GM12878 (cell line): Measurements from ENCODE around the gene OR11L1.

Source experiments
- CHD1 ChIP-seq: IDR thresholded peaks from 2 replicates; pipeline ENCODE4 v1.6.1; 2012; ENCODE audit warnings: low read depth, low read length, improper control_type of control experiment
- CTCF ChIP-seq, 3 experiments: IDR thresholded peaks in 2 of 3; conservative IDR thresholded peaks in 1 of 3; 2 replicates each; pipeline ENCODE4 v1.5.1; 2011; ENCODE audit warnings: low read depth in 3 of 3, low read length in 3 of 3, mild to moderate bottlenecking in 3 of 3, control low read depth in 2 of 3, moderate library complexity in 2 of 3, inconsistent platforms in 1 of 3, mixed read lengths in 1 of 3; ENCODE audit not compliant: control insufficient read depth in 2 of 3, insufficient read depth in 1 of 3; ENCODE audit errors: extremely low read depth in 1 of 3
- EZH2 ChIP-seq: IDR thresholded peaks from 2 replicates; pipeline ENCODE4 v1.6.1; 2012; ENCODE audit warnings: low read depth, mild to moderate bottlenecking, control low read depth, inconsistent platforms, low read length, borderline replicate concordance; ENCODE audit not compliant: control insufficient read depth
- FOS ChIP-seq: IDR thresholded peaks from 3 replicates; pipeline ENCODE4 v1.6.1; 2011; ENCODE audit warnings: borderline replicate concordance; ENCODE audit not compliant: insufficient read length; ENCODE audit errors: extremely low read depth
- JUNB ChIP-seq: IDR thresholded peaks from 2 replicates; pipeline ENCODE4 v1.6.1; 2016; ENCODE audit warnings: antibody characterized with exemption, mild to moderate bottlenecking
- KDM1A ChIP-seq: fragments of 200-600 bp; sonication (generic); IDR thresholded peaks from 2 replicates; pipeline ENCODE4 v1.6.1; 2016; ENCODE audit warnings: borderline replicate concordance
- NRF1 ChIP-seq: conservative IDR thresholded peaks from 2 replicates; pipeline ENCODE4 v1.6.1; 2011; ENCODE audit warnings: mild to moderate bottlenecking, low read depth, low read length, improper control_type of control experiment
- RAD21 ChIP-seq: IDR thresholded peaks from 2 replicates; pipeline ENCODE4 v1.6.1; 2011; ENCODE audit warnings: mild to moderate bottlenecking, low read depth, low read length, moderate library complexity; ENCODE audit not compliant: insufficient read depth
- RBBP5 ChIP-seq: fragments of 200-600 bp; sonication (generic); conservative IDR thresholded peaks from 2 replicates; pipeline ENCODE4 v1.6.1; 2016
- SIX5 ChIP-seq: IDR thresholded peaks from 2 replicates; pipeline ENCODE4 v1.6.1; 2011; ENCODE audit warnings: mild to moderate bottlenecking, low read depth, low read length, moderate library complexity; ENCODE audit not compliant: severe bottlenecking
- SMC3 ChIP-seq: IDR thresholded peaks from 2 replicates; pipeline ENCODE4 v1.6.1; 2011; ENCODE audit warnings: low read length, improper control_type of control experiment, borderline replicate concordance
- TCF12 ChIP-seq: IDR thresholded peaks from 2 replicates; pipeline ENCODE4 v1.6.1; 2011; ENCODE audit warnings: low read depth, mild to moderate bottlenecking, low read length
- TF ChIP-seq, protein P1 (sequence below): IDR thresholded peaks from 2 replicates; pipeline ENCODE4 v1.6.1; 2012; ENCODE audit warnings: mild to moderate bottlenecking, low read depth, low read length
- TF ChIP-seq, protein P2 (sequence below): fragments of 450-650 bp; conservative IDR thresholded peaks from 2 replicates; pipeline ENCODE4 v1.6.1; 2017; ENCODE audit warnings: mild to moderate bottlenecking, moderate library complexity

- TF ChIP-seq CTCF (IDR thresholded peaks at IDR 0.05 in 2 of 3, conservative IDR thresholded peaks at IDR 0.05 in 1 of 3; ENCODE audit: control insufficient read depth in 2 of 3, extremely low read depth in 1 of 3, insufficient read depth in 1 of 3, low read depth in 3 of 3, low read length in 3 of 3) (no peak), EZH2 (no peak), KDM1A (no peak), CHD1 (no peak), SMC3 (no peak), RAD21 (no peak), TCF12 (no peak), FOS (no peak), JUNB (no peak), SIX5 (no peak), NRF1 (no peak), RBBP5 (no peak)
- TF ChIP-seq, protein P1, sequence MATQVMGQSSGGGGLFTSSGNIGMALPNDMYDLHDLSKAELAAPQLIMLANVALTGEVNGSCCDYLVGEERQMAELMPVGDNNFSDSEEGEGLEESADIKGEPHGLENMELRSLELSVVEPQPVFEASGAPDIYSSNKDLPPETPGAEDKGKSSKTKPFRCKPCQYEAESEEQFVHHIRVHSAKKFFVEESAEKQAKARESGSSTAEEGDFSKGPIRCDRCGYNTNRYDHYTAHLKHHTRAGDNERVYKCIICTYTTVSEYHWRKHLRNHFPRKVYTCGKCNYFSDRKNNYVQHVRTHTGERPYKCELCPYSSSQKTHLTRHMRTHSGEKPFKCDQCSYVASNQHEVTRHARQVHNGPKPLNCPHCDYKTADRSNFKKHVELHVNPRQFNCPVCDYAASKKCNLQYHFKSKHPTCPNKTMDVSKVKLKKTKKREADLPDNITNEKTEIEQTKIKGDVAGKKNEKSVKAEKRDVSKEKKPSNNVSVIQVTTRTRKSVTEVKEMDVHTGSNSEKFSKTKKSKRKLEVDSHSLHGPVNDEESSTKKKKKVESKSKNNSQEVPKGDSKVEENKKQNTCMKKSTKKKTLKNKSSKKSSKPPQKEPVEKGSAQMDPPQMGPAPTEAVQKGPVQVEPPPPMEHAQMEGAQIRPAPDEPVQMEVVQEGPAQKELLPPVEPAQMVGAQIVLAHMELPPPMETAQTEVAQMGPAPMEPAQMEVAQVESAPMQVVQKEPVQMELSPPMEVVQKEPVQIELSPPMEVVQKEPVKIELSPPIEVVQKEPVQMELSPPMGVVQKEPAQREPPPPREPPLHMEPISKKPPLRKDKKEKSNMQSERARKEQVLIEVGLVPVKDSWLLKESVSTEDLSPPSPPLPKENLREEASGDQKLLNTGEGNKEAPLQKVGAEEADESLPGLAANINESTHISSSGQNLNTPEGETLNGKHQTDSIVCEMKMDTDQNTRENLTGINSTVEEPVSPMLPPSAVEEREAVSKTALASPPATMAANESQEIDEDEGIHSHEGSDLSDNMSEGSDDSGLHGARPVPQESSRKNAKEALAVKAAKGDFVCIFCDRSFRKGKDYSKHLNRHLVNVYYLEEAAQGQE, result no peak
- TF ChIP-seq, protein P2, sequence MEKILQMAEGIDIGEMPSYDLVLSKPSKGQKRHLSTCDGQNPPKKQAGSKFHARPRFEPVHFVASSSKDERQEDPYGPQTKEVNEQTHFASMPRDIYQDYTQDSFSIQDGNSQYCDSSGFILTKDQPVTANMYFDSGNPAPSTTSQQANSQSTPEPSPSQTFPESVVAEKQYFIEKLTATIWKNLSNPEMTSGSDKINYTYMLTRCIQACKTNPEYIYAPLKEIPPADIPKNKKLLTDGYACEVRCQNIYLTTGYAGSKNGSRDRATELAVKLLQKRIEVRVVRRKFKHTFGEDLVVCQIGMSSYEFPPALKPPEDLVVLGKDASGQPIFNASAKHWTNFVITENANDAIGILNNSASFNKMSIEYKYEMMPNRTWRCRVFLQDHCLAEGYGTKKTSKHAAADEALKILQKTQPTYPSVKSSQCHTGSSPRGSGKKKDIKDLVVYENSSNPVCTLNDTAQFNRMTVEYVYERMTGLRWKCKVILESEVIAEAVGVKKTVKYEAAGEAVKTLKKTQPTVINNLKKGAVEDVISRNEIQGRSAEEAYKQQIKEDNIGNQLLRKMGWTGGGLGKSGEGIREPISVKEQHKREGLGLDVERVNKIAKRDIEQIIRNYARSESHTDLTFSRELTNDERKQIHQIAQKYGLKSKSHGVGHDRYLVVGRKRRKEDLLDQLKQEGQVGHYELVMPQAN, result no peak
These were observed 14.2 kb upstream of the OR11L1 start for GRCh38 chr1:247855911-247856310.
